DMS 273 treated with DMSO at 0.1 percent for 48 hours (cell line): ENCODE data around the gene CSAG3.
A peak's percentile ranks its signal among the peaks of the same experiment; 100 is the strongest.
"Not testable (repeated sequence)": the region's sequence is repeated elsewhere in the genome, so short reads cannot be mapped to it uniquely, and the experiment has no call there.

Experiments used
- DNase-seq: peaks from one replicate; lab custom pipeline; 2025; lab: John Stamatoyannopoulos, UW

The CSAG3 gene

GRCh38 chrX:152758918-152759317 is at the start of gene CSAG3:
TSS of gene CSAG3 (plus strand) at chrX:152759218.
- not testable (repeated sequence) for DNase-seq

- DNase-seq = not testable (repeated sequence)
Observed at GRCh38 chrX:152713195-152713594, 45.8 kb upstream of the CSAG3 start.

- DNase-seq = not testable (repeated sequence)
Observed at GRCh38 chrX:152713815-152714787, 44.9 kb upstream of the CSAG3 start, which contains the start of gene MAGEA2B. TSS of gene MAGEA2B (plus strand) at chrX:152714628. CDS start at chrX:152717107, 2,479 bp downstream.

DNA sequence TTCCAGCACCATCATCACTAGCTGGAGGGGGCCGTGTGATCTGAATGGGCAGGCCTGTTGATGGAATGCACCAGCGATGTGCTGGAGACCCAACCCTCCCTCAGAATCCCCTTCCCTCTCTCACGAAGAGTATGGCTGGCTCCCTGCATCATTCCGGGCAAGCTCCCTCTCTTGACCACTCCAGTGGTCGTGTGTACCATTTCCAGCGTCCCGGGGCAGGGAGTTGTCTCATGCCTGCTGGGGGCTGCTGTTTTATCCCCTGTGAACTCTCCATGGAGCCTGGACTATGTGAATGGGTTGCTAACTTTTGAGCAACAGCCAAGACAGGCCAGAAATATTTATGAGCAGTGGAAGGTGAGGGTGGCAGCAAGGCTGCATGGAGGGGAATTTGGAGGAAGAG is 33.6 kb upstream of the CSAG3 start:
- DNase-seq = no peak

DNA sequence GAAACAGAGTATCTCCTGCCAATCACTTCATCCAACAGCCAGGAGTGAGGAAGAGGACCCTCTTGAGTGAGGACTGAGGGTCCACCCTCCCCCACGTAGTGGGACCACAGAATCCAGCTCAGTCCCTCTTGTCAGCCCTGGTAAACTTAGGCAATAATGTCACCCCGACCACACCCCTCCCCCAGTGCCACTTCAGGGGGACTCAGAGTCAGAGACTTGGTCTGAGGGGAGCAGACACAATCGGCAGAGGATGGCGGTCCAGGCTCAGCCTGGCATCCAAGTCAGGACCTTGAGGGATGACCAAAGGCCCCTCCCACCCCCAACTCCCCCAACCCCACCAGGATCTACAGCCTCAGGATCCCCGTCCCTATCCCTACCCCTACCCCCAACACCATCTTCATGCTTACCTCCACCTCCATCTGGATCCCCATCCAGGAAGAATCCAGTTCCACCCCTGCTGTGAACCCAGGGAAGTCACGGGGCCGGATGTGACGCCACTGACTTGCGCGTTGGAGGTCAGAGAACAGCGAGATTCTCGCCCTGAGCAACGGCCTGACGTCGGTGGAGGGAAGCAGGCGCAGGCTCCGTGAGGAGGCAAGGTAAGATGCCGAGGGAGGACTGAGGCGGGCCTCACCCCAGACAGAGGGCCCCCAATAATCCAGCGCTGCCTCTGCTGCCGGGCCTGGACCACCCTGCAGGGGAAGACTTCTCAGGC is 25.6 kb upstream of the CSAG3 start, which contains the start of the genes CSAG1 and MAGEA12:
Gene CSAG1 (minus strand): TSS at position 461 of the 715 bp plus-strand sequence. CDS start 1,261 bp downstream, outside the sequence.
Gene MAGEA12 (plus strand): TSS at position 497 of the 715 bp plus-strand sequence. CDS start 2,405 bp downstream, outside the sequence.
- peak; percentile 29 for DNase-seq

- not testable (repeated sequence) for DNase-seq
Observed at GRCh38 chrX:152734143-152734858, 24.7 kb upstream of the CSAG3 start.

DNA sequence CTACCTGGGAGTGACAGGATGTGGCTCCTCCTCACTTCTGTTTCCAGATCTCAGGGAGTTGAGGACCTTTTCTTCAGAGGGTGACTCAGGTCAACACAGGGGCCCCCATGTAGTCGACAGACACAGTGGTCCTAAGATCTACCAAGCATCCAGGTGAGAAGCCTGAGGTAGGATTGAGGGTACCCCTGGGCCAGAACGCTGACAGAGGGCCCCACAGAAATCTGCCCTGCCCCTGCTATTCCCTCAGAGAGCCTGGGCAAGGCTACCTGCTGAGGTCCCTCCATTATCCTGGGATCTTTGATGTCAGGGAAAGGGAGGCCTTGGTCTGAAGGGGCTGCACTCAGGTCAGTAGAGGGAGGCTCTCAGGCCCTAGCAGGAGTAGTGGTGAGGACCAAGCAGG is 23.9 kb upstream of the CSAG3 start:
- DNase-seq = no peak

DNA sequence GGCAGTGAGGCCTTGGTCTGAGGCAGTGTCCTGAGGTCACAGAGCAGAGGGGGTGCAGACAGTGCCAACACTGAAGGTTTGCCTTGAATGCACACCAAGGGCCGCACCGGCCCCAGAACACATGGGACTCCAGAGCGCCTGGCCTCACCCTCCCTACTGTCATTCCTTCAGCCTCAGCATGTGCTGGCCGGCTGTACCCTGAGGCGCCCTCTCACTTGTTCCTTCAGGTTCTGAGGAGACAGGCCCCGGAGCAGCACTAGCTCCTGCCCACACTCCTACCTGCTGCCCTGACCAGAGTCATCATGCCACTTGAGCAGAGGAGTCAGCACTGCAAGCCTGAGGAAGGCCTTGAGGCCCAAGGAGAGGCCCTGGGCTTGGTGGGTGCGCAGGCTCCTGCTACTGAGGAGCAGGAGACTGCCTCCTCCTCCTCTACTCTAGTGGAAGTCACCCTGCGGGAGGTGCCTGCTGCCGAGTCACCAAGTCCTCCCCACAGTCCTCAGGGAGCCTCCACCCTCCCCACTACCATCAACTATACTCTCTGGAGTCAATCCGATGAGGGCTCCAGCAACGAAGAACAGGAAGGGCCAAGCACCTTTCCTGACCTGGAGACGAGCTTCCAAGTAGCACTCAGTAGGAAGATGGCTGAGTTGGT is 23.0 kb upstream of the CSAG3 start:
- DNase-seq = no peak

- DNase-seq = not testable (repeated sequence)
Observed at GRCh38 chrX:152736528-152736927, 22.5 kb upstream of the CSAG3 start.

DNA sequence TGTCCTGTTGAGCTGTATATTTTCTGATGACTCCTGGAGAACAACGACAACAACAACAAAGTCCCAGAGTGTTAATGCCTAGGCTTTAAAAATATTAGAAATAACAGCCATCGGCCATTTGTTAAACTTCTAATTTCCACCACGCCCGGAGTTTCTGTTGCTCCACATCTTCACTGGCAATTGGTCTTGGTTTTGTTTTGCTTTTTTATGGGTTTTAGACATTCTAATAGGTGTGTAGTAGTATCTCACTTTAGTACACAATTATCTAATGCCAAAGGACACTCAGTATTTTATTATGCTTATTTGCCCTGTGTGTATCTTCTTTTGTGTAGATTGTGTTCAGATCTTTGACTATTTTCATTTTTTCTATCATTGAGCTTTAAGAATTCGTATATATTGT is 20.5 kb upstream of the CSAG3 start:
- DNase-seq = no peak

DNA sequence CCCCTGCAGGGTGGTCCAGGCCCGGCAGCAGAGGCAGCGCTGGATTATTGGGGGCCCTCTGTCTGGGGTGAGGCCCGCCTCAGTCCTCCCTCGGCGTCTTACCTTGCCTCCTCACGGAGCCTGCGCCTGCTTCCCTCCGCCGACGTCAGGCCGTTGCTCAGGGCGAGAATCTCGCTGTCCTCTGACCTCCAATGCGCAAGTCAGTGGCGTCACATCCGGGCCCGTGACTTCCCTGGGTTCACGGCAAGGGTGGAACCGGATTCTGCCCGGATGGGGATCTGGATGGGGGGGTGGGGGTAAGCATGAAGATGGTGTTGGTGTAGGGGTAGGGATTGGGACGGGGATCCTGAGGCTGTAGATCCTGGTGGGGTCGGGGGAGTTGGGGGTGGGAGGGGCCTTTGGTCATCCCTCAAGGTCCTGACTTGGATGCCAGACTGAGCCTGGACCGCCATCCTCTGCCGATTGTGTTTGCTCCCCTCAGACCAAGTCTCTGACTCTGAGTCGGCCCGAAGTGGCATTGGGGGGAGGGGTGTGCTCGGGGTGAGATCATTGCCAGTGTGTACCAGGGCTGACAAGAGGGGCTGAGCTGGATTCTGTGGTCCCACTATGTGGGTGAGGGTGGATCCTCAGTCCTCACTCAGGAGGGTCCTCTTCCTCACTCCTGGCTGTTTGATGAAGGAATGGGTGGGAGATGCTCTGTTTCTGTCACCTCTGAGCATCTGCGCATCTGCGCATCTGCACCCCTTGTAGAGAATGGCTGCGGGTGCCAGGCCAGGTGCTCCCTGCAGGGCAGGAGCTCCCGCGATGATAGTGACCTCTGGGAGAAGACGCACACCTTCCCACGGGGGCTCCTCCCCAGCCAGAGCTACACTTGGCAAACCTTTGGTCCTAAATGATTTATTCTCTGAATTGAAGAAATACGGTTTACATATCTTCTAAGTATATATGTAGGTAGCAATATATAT is 5.0 kb upstream of the CSAG3 start, which contains the start of gene MAGEA2:
Gene MAGEA2 (minus strand): TSS at position 157 of the 965 bp plus-strand sequence. CDS start 2,479 bp downstream, outside the sequence.
- not testable (repeated sequence) for DNase-seq

- DNase-seq = not testable (repeated sequence)
Observed at GRCh38 chrX:152754871-152755270, 4.1 kb upstream of the CSAG3 start.

- DNase-seq = not testable (repeated sequence)
Observed at GRCh38 chrX:152759544-152759943, 526 bp downstream of the CSAG3 start.

DNA sequence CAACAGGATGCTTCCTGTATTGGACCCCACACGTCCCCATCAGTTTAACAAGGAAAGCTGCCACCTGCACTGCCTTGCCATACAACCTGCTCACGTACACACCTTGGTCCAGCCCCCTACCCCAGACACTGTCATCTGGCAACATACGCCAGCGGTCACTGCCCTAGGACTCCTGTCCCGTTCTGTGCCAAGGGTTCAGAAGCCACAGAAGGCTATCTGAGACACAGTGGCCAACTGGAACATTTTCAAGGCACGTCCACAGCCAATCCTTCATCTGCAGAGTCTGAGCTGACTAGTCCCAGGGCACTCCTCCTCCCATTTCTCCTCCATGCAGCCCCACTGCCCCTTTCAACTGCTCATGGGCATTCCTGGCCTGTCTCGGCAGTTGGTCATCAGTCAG is 2.6 kb downstream of the CSAG3 start:
- not testable (repeated sequence) for DNase-seq

DNA sequence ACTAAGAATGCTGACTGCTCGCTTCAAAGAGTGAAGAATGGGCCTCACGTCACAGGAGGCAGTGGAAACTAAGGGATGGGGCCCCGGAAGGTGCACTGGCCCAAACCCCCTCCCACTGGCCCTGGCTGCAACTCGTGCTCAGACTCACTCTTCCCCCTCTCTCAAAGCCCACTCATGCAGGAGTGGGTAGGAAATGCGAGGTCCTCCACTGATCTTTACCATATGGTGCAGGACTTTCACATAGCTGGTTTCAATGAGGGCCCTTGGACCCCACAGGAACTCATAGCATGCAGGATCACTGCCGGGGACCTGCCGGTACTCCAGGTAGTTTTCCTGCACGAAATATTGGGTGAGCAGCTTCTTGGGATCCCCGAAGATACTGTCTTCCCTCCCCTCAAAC is 7.5 kb downstream of the CSAG3 start:
- DNase-seq = not testable (repeated sequence)

- DNase-seq = not testable (repeated sequence)
Observed at GRCh38 chrX:152769549-152770289, 10.7 kb downstream of the CSAG3 start, which contains the start of gene MAGEA6. TSS of gene MAGEA6 (minus strand) at chrX:152769689. CDS start at chrX:152767650, 2,039 bp downstream.

- DNase-seq = not testable (repeated sequence)
Observed at GRCh38 chrX:152787062-152787461, 28.0 kb downstream of the CSAG3 start.

GRCh38 chrX:152798945-152799344 is 39.9 kb downstream of the CSAG3 start:
- DNase-seq = no peak

DNA sequence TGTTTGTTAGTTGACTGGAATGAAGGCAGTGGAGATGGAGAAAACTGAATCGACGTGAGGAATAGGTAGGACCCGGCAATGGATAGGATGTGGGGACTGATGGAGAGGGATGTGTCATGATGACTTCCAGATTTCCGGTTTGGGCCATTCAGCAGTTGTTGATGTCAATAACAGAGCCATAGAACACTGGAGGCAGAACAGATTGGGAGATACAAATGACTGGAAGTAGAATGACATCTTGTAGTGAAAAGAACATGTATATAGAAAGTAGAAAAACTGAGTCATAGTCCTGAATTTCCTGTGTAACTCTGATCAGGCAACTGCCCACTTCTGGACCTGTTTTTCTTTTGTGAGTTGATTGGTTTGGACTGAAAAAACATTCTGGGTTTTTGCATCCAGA is 47.0 kb downstream of the CSAG3 start:
- no peak for DNase-seq
